Left kidney (tissue), 8 donors: Measurements from ENCODE around the gene PCDHB13. TPM values are rescaled to one million over a fixed set of nuclear protein-coding genes. Genes with fewer than 3 reads are reported as not detected.
"Not testable (repeated sequence)": the region's sequence is repeated elsewhere in the genome, so short reads cannot be mapped to it uniquely, and the experiment has no call there.

Experiments
- DNase-seq: peaks from one replicate; pipeline ENCODE4 v3.0.0-alpha.2; 2013
- long read RNA-seq, 8 donors: transcript quantifications; one replicate each; lab custom pipeline, GENCODE V29; 2026
- polyA plus RNA-seq: library from polyadenylated mRNA; unstranded; fragments of 120-200 nt; gene quantifications from one replicate; pipeline ENCODE4 v1.2.1, GENCODE V29; 2013; ENCODE audit not compliant: insufficient read length

The PCDHB13 gene
- 9.3 TPM for polyA plus RNA-seq
- long read RNA-seq, donor 1, full-length matches to known transcripts: 10 of 10 reads
- long read RNA-seq, donor 1, partial matches to known transcripts: 0 of 10 reads
- long read RNA-seq, donor 1, other reads (novel, unspliced or antisense): 0 of 10 reads
- long read RNA-seq, donor 2, full-length matches to known transcripts: 6 of 15 reads
- long read RNA-seq, donor 2, partial matches to known transcripts: 9 of 15 reads
- long read RNA-seq, donor 2, other reads (novel, unspliced or antisense): 0 of 15 reads
- long read RNA-seq, donor 3, full-length matches to known transcripts: 8 of 15 reads
- long read RNA-seq, donor 3, partial matches to known transcripts: 7 of 15 reads
- long read RNA-seq, donor 3, other reads (novel, unspliced or antisense): 0 of 15 reads
- long read RNA-seq, donor 4: 0 reads
- long read RNA-seq, donor 5, full-length matches to known transcripts: 4 of 4 reads
- long read RNA-seq, donor 5, partial matches to known transcripts: 0 of 4 reads
- long read RNA-seq, donor 5, other reads (novel, unspliced or antisense): 0 of 4 reads
- long read RNA-seq, donor 6, full-length matches to known transcripts: 7 of 7 reads
- long read RNA-seq, donor 6, partial matches to known transcripts: 0 of 7 reads
- long read RNA-seq, donor 6, other reads (novel, unspliced or antisense): 0 of 7 reads
- long read RNA-seq, donor 7, full-length matches to known transcripts: 9 of 9 reads
- long read RNA-seq, donor 7, partial matches to known transcripts: 0 of 9 reads
- long read RNA-seq, donor 7, other reads (novel, unspliced or antisense): 0 of 9 reads
- long read RNA-seq, donor 8, full-length matches to known transcripts: 6 of 6 reads
- long read RNA-seq, donor 8, partial matches to known transcripts: 0 of 6 reads
- long read RNA-seq, donor 8, other reads (novel, unspliced or antisense): 0 of 6 reads

- not testable (repeated sequence) for DNase-seq
Measured at GRCh38 chr5:141213656-141214339, at the start of gene PCDHB13. PCDHB13 (plus strand) TSS chr5:141213919; CDS start chr5:141214124, 205 bp downstream.

GRCh38 chr5:141172381-141173204 lies 41.1 kb upstream of the PCDHB13 start, which contains the start of gene PCDHB7:
PCDHB7 (plus strand) TSS chr5:141172644; CDS start chr5:141172836, 192 bp downstream.
- DNase-seq: peak; percentile 47

DNA sequence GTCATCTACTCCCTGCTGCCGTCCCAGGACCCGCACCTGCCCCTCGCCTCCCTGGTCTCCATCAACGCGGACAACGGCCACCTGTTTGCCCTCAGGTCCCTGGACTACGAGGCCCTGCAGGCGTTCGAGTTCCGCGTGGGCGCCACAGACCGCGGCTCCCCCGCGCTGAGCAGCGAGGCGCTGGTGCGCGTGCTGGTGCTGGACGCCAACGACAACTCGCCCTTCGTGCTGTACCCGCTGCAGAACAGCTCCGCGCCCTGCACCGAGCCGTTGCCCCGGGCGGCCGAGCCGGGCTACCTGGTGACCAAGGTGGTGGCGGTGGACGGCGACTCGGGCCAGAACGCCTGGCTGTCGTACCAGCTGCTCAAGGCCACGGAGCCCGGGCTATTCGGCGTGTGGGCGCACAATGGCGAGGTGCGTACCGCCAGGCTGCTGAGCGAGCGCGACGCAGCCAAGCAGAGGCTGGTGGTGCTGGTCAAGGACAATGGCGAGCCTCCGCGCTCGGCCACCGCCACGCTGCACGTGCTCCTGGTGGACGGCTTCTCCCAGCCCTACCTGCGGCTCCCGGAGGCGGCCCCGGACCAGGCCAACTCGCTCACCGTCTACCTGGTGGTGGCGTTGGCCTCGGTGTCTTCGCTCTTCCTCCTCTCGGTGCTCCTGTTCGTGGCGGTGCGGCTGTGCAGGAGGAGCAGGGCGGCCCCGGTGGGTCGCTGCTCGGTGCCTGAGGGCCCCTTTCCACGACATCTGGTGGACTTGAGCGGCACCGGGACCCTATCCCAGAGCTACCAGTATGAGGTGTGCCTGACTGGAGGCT lies 39.2 kb upstream of the PCDHB13 start:
- not testable (repeated sequence) for DNase-seq

- no peak for DNase-seq
Measured at GRCh38 chr5:141175933-141176332, 37.8 kb upstream of the PCDHB13 start.

DNA sequence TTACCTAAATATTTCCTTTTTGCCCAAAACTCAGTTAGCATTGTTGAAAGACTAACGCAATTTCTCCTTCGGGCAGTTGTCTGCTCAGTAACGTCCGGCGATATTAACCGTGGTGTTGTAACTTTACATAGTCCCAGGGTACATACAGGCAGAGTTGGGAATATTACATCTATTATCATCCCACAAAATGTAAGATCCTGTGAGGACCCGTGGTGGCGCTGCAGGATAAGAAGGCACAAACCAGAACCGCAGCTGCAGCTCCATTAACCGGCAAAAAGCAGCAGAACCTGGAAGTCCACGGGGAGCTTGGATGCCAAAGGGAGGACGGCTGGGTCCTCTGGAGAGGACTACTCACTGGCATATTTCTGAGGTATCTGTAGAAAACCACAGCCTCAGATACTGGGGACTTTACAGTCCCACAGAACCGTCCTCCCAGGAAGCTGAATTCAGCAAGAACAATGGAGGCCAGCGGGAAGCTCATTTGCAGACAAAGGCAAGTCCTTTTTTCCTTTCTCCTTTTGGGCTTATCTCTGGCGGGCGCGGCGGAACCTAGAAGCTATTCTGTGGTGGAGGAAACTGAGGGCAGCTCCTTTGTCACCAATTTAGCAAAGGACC lies 36.0 kb upstream of the PCDHB13 start, which contains the start of gene PCDHB8:
PCDHB8 (plus strand) TSS at position 214 of the 615 bp plus-strand sequence; CDS start at position 459, 245 bp downstream.
- DNase-seq: not testable (repeated sequence)

- DNase-seq: not testable (repeated sequence)
Measured at GRCh38 chr5:141179371-141179770, 34.3 kb upstream of the PCDHB13 start.

GRCh38 chr5:141179876-141180275 lies 33.8 kb upstream of the PCDHB13 start:
- not testable (repeated sequence) for DNase-seq

DNA sequence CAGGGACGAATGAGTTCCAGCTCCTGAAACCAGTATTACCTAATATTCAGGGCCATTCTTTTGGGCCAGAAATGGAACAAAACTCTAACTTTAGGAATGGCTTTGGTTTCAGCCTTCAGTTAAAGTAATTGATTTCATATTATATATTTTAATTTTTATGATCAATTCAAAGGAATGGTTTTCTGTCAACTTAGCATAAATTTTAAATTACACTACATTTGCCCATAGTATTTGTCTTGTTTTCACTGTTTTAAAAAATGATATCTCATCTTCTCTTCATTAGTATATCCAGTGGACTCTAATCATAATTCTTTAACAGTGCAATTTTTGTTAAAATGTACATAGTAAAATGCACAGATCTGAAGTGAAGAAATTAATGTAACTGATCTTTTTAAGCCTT lies 33.4 kb upstream of the PCDHB13 start:
- DNase-seq: no peak

DNA sequence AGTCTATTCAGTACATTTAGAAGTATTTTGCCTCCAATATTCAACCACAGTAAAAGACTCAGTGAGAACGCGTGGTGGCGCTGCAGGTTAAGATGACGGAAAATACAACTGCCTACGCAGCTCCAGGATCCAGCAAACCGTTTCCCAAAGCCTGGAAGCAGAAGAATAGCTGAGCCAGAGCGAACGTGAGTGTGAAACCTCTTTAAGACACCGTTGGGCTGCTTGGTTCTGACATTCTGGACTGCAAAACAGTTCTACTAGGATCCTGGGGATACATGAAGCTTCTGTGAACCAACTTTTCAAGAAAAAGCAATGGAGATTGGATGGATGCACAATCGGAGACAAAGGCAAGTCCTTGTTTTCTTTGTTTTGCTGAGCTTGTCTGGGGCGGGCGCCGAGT lies 31.5 kb upstream of the PCDHB13 start, which contains the start of gene PCDHB16:
PCDHB16 (plus strand) TSS at position 140 of the 400 bp plus-strand sequence; CDS start at position 313, 173 bp downstream.
- no peak for DNase-seq

DNA sequence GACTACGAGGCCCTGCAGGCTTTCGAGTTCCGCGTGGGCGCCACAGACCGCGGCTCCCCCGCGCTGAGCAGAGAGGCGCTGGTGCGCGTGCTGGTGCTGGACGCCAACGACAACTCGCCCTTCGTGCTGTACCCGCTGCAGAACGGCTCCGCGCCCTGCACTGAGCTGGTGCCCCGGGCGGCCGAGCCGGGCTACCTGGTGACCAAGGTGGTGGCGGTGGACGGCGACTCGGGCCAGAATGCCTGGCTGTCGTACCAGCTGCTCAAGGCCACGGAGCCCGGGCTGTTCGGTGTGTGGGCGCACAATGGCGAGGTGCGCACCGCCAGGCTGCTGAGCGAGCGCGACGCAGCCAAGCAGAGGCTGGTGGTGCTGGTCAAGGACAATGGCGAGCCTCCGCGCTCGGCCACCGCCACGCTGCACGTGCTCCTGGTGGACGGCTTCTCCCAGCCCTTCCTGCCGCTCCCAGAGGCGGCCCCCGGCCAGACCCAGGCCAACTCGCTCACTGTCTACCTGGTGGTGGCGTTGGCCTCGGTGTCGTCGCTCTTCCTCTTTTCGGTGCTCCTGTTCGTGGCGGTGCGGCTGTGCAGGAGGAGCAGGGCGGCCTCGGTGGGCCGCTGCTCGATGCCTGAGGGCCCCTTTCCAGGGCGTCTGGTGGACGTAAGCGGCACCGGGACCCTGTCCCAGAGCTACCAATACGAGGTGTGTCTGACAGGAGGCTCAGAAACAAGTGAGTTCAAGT lies 29.4 kb upstream of the PCDHB13 start:
- not testable (repeated sequence) for DNase-seq

DNA sequence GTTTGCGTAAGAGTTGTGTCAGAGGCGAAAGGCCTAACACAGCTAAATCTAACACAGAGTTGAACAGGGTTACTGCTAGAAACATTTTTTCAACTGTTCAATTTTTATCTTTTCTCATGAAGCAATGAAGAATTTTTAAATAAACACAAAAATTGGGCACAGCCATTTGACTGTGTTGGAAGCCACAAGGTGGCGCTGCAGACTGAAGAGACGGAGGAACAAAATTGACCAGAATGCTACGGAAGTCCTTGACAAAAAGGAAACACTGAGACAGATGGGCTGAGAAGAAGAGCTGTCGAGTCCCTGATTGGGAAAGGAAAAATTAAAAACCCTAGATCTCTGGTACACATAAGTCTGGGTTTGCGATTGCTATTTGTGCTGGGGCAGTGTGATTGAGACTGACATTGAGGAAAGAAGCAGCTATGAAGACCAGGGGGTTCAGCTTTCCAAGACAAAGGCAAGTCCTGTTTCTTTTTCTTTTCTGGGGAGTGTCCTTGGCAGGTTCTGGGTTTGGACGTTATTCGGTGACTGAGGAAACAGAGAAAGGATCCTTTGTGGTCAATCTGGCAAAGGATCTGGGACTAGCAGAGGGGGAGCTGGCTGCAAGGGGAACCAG lies 26.7 kb upstream of the PCDHB13 start, which contains the start of gene PCDHB9:
PCDHB9 (plus strand) TSS at position 265 of the 616 bp plus-strand sequence; CDS start at position 423, 158 bp downstream.
- no peak for DNase-seq

DNA sequence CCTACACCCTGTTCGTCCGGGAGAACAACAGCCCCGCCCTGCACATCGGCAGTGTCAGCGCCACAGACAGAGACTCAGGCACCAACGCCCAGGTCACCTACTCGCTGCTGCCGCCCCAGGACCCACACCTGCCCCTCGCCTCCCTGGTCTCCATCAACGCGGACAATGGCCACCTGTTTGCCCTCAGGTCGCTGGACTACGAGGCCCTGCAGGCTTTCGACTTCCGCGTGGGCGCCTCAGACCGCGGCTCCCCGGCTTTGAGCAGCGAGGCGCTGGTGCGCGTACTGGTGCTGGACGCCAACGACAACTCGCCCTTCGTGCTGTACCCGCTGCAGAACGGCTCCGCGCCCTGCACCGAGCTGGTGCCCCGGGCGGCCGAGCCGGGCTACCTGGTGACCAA lies 25.0 kb upstream of the PCDHB13 start:
- not testable (repeated sequence) for DNase-seq

DNA sequence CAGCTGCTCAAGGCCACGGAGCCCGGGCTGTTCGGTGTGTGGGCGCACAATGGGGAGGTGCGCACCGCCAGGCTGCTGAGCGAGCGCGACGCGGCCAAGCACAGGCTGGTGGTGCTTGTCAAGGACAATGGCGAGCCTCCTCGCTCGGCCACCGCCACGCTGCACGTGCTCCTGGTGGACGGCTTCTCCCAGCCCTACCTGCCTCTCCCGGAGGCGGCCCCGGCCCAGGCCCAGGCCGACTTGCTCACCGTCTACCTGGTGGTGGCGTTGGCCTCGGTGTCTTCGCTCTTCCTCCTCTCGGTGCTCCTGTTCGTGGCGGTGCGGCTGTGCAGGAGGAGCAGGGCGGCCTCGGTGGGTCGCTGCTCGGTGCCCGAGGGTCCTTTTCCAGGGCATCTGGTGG lies 24.6 kb upstream of the PCDHB13 start:
- DNase-seq: not testable (repeated sequence)

DNA sequence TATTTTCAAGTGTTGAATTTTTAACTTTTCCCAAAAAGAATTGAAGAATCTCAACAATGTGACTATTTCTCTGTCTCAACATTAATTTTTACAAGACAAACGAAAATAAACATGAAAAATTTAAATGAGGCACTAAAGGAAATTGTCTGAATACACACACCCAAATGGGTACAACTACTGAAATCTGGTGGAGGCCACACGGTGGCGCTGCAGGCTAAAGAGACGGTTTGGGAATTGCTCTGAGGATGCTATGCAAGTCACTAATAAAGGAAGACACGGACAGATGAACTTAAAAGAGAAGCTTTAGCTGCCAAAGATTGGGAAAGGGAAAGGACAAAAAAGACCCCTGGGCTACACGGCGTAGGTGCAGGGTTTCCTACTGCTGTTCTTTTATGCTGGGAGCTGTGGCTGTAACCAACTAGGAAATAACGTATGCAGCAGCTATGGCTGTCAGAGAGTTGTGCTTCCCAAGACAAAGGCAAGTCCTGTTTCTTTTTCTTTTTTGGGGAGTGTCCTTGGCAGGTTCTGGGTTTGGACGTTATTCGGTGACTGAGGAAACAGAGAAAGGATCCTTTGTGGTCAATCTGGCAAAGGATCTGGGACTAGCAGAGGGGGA lies 21.5 kb upstream of the PCDHB13 start, which contains the start of gene PCDHB10:
PCDHB10 (plus strand) TSS at position 244 of the 616 bp plus-strand sequence; CDS start at position 444, 200 bp downstream.
- no peak for DNase-seq

DNA sequence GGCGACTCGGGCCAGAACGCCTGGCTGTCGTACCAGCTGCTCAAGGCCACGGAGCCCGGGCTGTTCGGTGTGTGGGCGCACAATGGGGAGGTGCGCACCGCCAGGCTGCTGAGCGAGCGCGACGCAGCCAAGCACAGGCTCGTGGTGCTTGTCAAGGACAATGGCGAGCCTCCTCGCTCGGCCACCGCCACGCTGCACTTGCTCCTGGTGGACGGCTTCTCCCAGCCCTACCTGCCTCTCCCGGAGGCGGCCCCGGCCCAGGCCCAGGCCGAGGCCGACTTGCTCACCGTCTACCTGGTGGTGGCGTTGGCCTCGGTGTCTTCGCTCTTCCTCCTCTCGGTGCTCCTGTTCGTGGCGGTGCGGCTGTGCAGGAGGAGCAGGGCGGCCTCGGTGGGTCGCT lies 19.4 kb upstream of the PCDHB13 start:
- not testable (repeated sequence) for DNase-seq

- no peak for DNase-seq
Measured at GRCh38 chr5:141196363-141196762, 17.4 kb upstream of the PCDHB13 start.
